Activated CD4-positive, alpha-beta T cell treated with anti-CD3 and anti-CD28 coated beads, Interleukin-2, Interleukin-4, amounts not matched to agents 100 ng/mL and 50 ng/mL, durations not matched to agents 16 hours and 8 hours (primary cell): ENCODE data around the gene CCDC30.

Experiments
- DNase-seq: peaks from one replicate; pipeline ENCODE4 v3.0.0-alpha.2; 2020; ENCODE audit warnings: low spot score

The CCDC30 gene

DNA sequence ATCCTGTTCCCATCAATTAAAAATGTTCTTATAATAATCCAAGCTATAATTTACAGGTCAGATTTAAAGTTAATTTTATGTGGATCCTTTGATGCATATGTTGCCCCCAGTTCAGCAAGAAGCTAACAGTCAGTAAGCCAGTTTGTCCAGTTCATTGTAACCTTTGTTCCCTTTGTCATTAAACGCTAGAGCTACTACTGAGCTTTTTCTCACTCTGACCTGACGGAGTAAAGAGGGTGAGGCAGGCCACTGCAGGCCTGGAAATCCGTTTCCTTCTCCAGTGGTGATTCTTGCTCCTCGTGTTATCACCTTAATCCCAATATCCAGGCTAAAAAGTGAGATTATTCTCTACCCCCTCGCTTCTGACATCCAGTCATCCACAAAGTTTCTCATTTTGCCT, 229.4 kb downstream of the CCDC30 start:
- no peak for DNase-seq

DNA sequence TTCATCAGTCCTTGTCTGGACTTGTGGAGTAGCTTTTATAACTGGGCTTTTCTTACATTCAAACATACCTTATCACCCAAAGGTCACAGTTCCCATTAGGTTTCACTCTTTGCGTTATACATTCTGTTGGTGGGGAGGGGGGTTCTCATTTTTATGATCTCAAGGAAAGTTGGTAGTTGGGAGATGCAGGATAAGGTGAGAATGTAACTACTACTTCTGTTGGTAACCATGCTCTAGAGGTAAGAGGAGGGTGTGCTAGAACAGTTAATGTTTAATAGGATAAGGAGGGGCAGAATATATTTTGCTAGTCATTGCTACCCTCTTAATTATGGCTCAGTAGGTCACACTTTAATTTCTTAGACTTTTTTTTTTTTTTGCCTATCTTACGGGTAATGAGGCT, 229.8 kb downstream of the CCDC30 start:
- DNase-seq = no peak

DNA sequence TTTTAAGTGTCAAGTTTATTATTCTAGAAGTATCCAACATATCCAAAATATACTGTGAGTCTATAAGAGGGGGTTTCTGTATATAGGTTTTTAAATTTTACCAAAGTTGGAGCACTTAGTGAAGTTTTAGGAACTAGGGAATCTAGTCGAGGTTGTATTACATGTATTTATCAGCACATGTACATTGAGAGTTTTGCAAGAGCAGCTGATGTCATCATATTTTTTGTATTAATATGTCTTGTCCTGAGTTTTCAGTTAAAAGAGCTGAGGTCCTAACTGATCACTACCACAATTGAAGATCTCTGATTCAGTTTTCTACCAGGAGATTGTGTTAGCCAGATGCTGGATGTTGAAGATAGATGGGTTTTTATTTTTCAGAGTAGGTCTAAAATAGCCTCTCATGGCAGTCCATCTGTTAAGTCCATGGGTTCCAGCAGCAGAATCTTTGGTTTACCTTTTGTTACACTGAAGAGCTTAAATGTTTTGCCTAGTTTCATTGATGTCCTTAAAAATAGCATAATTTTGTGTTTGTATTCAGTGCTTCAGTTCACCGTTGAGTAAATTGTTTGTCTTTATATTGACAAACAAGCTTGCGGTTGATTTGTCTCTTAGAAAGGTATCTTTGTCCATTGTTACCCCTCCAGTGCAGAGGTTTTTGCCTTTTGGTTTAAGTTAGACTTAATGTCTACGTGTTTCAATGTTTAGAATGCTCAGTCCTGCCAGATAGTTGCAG, 235.2 kb downstream of the CCDC30 start:
- no peak for DNase-seq

DNA sequence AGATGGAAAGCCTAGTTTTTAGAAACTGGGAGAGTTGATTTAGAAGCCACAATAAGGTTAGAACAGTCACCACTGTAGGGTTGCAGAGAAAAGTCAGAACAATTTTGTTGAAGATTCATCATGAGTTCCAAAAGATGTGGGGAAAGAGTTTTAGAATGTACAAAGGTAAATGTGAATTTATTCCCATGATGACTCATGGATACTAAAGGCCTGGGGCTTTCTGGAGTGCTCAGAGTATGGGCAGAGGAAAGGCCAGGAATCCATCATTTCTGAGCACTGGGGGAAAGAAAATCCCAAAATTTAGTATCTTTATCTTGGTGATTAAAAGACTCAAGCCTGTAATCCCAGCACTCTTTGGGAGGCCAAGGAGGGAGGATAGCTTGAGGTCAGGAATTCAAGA, 236.9 kb downstream of the CCDC30 start:
- no peak for DNase-seq

DNA sequence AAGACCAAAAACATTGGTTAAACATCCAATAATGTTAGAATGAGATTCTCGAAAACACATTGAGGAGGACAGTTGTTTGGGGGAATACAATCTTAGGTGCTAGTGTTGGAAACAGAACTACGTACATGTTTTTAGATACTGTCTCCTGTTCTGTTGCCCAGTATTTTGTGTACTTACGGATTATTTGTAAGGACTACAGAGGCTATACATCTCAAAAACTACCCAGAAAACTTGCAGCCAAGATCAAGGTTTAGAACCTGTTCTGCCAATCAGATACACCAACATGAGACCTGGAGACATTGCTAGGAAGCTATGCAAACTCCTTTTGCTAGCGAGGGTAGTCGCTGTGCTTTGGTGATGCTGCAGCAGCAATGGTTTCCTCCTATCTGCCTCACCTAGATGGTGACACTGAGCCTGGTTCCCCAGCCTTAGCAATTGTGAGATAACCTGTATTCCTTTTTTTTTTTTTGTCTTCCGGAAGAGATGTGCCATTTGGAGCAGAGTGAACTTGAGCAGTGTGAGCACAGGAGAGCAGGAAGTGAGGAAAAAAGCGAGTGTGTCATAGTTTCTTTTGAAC, 240.9 kb downstream of the CCDC30 start:
- DNase-seq = no peak
